Dermis microvascular lymphatic vessel endothelial cell (primary cell): Measurements from ENCODE around the gene DNAJA4. TPM values are rescaled to one million over a fixed set of nuclear protein-coding genes. Genes with fewer than 3 reads are reported as not detected.
"Not testable (repeated sequence)": the region's sequence is repeated elsewhere in the genome, so short reads cannot be mapped to it uniquely, and the experiment has no call there.

Experiments used
- DNase-seq, 2 donors: peaks; one replicate each; pipeline versions ENCODE4 v3.0.0 to v3.0.0-alpha.2; 2010; ENCODE audit warnings: low read depth in 2 of 2
- total RNA-seq: library from RNA; depleted of rRNA; stranded (reverse); fragments of >200 nt; gene quantifications from 2 replicates; pipeline ENCODE4 v1.2.1, GENCODE V29; 2014

Gene DNAJA4
- total RNA-seq, 1 donor from 2014 or later = 0.90 TPM

DNA sequence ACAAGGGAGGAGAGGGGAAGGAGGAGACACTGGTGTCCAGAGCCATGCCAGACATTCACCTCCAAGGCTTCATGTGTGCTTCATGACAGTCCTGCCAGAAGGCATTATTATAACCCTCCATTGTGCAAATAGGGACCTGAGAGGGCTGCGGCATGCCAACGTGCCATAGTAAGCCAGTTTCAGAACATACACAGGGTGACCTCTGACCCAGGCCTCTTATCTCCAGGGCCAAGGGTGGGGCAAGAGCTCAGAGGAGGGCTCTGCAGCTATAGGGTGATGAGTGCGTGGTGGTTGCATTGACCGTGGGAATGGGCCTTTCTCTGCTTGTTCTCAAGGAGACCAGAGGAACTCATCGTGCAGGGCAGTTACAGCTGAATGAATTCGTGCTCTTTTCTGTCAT lies 20.3 kb upstream of the DNAJA4 start:
- no peak for DNase-seq

DNA sequence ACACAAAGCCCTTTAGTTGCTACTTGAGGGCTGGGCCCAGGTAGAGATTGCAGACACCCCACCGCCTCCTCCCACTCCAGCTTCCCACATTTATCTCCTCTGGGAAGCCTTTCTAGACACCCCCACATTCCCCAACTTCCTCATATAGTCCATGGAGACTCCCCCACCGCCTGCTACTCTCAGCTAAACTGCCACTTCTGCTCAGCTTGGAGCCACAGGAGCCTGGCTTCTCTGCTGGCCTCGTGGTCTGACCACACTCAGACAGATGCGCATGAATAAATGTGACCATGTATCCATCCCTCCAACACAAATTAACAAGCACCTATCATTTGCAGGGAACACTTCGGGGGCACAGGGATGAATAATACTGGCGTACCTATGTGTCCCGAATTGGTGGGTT lies 19.5 kb upstream of the DNAJA4 start:
- DNase-seq = no peak

DNA sequence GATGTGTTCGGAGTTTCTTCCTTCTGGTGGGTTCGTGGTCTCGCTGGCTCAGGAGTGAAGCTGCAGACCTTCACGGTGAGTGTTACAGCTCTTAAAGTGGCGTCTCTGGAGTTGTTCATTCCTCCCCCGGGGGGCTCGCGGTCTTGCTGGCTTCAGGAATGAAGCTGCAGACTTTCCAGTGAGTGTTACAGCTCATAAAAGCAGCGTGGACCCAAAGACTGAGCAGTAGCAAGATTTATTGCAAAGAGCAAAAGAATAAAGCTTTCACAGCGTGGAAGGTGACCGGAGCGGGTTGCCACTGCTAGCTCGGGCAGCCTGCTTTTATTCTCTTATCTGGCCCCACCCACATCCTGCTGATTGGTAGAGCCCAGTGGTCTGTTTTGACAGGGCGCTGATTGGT lies 19.0 kb upstream of the DNAJA4 start:
- not testable (repeated sequence) for DNase-seq

DNA sequence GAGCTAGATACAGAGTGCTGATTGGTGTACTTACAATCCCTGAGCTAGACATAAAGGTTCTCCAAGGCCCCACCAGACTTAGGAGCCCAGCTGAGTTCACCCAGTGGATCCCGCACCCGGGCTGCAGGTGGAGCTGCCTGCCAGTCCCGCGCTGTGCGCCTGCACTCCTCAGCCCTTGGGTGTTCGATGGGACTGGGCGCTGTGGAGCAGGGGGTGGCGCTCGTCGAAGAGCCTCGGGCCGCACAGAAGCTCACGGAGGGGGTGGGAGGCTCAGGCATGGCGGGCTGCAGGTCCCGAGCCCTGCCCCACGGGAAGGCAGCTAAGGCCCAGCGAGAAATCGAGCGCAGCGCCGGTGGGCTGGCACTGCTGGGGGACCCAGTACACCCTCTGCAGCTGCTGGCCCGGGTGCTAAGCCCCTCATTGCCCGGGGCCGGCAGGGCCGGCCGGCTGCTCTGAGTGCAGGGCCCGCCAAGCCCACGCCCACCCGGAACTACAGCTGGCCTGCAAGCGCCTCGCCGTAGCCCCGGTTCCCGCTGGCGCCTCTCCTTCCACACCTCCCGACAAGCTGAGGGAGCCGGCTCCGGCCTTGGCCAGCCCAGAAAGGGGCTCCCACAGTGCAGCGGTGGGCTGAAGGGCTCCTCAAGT lies 18.3 kb upstream of the DNAJA4 start:
- DNase-seq = not testable (repeated sequence)

DNA sequence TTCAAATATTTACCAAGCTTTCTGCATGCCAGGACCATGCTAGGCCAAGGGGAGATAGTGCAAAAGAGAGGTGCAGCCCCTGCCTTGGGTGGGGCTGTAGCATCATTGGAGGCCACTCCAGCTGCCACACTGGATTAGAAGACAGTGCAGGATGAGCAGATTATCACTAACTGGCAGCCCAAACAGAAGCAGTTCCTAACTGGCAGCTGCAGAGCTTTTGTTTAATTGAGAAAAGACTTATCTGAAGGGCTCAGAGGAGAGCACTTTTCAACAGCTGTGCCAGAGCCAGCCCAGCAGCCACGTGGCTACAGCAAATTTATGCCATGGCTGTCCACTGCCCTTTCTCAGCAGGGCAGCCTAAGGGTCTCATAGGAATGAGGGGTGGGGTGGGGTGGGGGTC lies 16.5 kb upstream of the DNAJA4 start:
- DNase-seq = no peak

DNA sequence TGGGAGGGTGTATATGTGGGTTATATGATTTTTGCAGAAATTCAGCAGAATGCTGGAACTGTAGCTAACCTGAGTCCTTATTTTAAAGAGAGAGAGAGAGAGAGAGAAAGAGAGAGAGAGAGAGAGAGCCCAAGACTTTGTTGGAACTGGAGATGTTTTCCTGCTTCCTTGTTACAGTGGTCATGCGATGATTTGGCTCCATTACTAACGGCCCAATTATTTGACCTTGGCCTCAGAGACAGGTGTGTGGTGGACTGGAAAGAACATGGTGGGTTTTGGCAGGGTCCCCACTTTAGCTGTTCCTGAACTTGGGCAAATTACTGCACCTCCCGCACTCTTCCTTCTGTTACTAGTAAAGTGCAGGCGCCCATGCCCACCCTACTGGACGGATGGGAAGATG lies 15.2 kb upstream of the DNAJA4 start:
- DNase-seq = no peak

DNA sequence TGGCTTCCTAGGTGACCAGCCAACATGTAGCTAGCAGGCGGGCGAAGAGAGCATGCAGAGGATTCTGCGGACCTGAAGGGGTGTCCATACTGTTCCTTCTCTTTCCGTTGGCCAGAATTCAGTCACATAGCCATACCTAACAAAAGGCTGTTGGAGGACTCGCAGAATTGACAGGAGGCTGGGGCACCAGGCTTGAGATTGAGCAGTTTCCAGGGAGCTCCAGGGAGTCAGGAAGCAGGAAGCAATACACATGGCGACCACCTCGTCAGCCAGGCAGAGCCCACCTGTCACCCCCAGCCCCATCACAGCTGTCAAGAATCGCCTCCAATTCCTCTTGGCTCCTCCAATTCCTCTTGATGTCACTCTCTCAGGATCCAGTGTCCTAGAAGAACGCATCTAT lies 13.2 kb upstream of the DNAJA4 start:
- no peak for DNase-seq

DNA sequence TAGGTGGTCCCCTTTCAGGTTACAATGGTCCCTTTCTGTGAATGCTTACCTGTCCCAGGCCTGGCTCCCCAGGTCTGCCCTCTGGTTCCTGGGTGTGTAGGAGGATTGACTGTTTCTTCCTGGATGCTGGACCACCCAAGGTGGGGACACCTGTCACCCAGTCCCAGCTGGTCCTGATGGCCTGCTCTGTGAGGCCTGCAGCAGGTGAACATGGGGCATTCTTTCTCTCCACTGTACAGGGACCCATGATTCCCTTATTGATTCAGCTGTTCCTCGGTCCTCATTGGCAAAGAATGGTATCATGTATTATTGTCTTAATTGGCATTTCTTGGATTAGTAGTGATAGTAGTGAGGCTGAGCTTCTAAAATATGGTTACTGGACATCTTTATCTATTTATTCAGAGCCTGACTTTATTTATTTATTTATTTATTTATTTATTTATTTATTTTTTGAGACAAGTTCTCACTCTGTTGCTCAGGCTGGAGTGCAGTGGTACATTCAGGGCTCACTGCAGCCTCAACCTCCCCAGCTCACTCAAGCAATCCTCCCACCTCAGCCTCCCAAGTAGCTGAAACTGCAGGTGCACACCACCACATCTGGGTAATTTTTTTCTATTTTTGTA lies 8.8 kb upstream of the DNAJA4 start:
- DNase-seq = no peak

DNA sequence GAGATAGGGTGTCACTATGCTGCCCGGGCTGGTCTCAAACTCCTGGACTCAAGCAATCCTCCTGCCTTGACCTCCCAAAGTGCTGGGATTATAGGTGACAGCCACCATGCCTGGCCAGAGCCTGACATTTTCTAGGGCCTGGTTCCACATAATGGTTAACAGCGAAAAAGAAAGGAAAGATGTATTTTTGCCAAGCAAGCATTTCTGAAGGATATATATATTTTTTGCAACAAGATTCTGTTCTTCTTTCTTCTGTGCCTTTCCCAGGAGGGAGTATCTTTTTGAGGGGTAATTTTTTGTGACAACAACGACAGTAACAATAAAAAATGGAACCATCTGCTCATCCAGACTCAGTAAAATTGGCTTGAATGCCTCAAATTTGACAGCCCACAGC lies 8.3 kb upstream of the DNAJA4 start:
- DNase-seq = no peak

DNA sequence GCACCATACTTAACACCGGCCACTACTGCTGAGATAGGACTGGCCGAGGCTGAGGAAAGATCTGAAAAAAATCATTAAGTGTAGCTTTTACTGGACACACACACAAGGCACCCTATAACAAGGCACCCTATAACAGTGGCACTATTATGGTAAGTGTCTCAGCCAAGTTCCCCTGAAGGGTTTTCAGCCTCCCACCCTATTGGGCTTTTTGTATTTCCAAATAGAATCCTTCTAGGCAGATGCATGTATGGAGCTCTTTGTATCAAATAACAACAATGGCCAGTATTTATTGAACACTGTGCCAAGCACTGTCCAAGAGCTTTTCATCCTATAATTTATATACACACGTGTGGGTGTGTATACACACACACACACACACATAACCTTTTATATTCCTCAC lies 6.7 kb upstream of the DNAJA4 start:
- DNase-seq = no peak

DNA sequence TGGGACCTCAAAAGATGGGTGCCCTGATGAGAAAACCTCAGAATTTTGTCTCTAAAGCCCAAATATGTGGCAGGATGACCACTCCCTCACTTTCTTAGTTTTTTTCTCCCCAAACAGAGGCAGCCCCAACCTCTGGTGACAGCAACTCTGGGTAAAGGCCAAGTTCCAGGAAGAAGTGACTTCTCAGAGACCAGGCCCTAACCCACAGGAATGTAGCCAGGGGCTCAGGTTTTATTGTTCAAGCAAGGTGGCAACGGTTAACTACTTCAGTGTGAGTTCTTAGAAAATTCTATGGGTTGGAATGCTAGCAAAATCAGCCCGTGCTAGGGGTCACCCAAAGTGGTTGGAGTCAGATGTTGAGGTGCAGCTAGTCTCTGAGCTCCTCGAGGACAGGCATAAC lies 5.1 kb upstream of the DNAJA4 start:
- no peak for DNase-seq

DNA sequence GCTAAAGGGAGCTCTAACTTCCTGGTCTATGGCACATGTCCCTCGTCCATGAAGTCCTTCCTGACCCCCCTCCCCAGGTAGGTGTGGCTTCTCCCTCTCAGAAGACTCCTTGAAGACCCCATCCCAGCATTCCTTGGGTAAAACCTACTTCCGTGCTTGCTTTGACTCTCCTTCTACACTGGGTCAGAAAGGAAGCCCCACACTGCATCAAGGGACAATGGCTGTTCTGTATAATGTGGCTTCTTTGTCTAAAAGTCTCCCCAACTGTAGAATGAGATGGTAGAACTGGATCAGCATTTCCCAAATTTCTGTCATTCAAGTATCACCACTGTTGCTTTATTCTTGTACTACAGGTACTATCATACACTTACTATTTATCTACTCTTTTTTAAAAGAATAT lies 3.9 kb upstream of the DNAJA4 start:
- no peak for DNase-seq

DNA sequence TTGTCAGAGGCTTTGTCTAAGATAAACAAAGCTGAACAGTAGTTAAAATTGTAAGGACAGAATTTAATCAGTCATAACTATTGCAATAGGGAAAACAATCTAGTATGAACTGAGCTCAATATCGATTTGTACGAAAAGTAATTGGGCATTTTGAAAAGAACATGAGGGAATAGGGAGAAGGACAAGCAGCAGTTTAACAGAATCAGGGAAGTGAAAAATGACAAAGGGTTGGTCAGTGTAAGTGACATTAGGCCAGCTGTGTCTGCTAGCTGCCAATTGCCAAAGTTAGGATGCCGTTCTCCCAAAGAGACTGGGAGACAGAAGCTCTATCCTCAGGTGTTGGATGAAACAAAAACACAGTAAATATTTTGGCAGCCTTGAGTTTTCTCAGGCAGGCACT lies 3.3 kb upstream of the DNAJA4 start:
- DNase-seq = no peak

DNA sequence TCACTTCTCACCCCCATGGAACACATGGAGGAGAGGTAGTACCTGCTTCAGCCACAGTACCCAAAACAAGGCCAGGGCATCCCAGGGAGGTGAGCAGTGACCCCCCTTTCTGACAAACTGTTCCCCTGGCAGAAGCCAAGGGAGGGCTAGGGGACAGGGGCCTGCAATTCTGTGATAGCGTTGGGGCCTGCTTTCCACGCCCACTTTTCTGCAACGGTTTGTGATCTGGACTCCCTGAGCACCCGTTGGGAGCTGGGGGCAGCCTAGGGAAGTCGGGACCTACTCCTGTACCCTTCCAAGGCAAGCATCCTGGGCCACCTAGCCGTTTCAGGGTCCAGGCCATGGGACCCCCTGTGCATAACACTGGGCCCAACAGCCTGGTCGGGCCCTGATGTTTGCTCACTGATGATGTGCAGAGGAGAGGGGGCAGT lies 996 bp upstream of the DNAJA4 start:
- DNase-seq = no peak

DNA sequence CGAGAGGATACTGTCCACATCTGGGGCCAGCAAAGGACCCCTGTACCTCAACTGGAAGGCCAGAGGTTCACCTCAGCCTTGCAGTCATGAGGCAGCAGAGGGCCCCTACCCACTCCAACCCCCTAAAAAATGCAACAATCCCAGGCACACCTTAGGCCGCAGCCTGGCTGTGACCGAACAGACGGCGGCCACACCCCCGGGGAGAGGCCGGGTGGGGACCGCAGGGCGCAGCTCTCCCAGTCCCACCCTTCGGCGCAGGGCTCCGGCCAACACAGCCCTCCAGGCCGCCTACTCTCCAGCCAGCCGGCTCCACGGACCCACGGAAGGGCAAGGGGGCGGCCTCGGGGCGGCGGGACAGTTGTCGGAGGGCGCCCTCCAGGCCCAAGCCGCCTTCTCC lies 457 bp upstream of the DNAJA4 start:
- DNase-seq = no peak

DNA sequence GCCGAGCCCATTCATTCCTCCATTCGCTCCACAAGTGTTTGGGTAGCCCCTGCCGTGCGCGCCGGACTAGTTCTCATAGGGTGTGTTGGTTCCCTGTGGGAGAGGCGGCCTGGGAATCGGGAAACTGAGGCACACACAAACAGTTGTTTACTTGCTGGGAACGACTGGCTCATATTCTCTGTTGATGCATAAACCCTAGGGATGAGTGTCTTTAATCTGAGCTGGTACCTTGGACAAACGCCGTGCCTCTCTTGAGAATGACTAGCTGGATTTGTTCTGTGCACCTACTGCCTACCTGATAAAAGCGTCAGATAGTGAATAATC lies 737 bp downstream of the DNAJA4 start:
- DNase-seq = no peak

DNA sequence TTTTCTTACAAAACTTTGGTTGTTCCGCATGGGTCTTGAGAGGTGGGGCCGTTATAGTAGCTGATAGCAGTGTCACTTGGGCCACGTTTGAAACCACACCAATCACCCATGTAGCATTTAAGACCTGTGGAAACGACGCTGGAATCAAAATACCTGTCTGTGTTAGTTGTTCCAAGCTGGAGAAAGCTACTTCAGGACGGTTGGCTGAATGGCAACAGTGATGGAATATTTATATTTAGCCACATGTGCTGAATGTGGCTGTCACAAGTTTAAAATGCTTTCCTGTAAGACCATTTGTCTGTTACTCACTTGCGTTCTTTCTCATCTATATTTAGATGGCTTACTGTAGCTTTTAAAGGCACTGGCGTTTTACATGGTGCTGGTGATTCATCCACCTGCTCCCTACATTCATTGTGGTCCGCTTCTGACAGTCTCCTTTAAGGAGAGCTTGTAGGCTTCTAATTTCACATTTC lies 1.4 kb downstream of the DNAJA4 start:
- DNase-seq = peak in 1 of 2 donors; percentile 31

DNA sequence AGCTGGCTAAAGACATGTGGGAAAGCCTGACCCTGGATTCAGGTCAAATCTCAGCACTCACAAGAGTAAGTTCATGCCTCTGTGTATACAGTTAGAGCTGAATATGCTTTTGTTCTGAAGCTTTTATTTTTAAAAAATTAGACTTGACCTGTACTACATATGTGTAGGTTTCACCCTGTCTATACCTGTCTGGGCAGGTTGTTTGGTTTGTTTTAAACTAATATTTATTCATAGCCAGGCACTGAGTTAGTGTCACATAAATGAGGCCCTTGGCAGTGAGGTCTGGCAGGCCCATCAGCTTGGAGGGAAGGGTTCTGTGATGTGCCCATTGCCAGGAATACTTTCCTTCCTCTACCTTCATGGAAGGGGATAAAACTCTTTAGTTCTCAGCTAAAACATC lies 1.9 kb downstream of the DNAJA4 start:
- DNase-seq = no peak

DNA sequence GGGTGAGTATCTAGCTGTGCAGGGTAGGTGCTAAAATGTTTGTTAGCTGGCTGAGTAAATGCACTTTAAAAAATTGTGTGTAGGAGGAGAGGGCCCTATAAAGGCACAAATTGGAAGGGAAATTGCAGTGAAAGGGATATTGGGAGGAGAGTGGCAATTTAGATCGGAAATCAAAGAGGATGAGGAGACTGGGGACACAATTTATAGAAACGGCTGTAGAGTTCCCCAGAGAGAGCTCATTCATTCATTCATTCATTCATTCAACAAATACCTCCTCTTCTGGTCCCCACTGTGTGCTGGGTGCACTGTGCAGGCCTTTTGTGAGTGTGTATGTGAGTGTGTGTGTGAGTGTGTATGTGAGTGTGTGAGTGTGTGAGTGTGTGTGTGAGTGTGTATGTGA lies 2.4 kb downstream of the DNAJA4 start:
- no peak for DNase-seq

DNA sequence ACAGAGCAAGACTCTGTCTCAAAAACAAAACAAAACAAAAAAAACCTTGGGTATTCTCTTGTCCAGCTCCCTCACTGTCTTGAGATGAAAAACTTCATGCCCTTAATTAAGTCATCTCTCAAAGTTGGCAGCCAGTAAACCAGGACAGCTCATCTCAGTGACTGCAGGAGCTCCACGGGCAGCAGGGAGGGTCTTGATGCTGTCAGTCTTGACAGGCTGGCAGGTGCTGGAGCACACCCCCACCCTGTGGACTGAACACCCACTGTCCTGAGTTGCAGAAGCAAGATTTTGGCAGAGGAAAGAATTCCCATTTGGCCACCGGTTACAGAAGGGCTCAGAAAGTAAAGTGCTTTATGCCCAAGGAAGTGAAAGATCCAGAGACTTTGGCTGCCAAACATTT lies 8.0 kb downstream of the DNAJA4 start:
- no peak for DNase-seq

DNA sequence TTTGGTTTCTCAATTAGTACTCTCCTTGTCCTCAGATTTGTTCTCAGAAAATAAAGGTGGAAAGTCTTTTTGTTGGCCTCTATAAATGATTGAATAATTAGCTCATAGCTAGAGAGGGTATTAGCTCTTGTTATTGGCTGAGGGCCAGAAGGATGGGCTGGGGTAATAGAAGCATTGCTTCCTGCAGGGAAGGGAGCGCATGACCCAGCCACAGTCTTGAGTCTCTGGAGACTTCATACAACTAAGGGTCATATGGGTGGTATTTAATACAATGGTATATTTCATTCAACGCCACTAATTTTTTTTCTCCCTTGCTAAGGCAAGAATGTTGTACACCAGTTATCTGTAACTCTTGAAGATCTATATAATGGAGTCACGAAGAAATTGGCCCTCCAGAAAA lies 8.4 kb downstream of the DNAJA4 start:
- DNase-seq = no peak

DNA sequence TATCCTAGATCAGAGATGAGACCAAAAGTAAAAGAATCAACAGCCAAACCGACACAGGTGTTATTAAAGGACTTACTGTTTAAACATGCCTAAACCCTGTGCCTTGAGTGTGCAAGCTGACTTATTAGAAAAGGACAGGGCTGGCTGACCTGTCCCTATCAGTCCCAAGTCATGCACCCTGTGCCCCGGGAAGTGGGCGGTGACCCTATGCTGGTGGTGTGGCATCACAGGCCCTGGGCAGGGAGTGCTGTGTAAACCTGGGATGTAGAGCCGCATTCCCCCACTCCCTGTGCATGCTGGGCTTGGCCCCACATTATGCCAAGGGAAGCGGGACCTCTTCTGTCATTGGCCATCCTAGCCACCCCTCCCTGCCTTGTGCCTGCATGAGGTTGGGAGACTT lies 10.6 kb downstream of the DNAJA4 start:
- no peak for DNase-seq

DNA sequence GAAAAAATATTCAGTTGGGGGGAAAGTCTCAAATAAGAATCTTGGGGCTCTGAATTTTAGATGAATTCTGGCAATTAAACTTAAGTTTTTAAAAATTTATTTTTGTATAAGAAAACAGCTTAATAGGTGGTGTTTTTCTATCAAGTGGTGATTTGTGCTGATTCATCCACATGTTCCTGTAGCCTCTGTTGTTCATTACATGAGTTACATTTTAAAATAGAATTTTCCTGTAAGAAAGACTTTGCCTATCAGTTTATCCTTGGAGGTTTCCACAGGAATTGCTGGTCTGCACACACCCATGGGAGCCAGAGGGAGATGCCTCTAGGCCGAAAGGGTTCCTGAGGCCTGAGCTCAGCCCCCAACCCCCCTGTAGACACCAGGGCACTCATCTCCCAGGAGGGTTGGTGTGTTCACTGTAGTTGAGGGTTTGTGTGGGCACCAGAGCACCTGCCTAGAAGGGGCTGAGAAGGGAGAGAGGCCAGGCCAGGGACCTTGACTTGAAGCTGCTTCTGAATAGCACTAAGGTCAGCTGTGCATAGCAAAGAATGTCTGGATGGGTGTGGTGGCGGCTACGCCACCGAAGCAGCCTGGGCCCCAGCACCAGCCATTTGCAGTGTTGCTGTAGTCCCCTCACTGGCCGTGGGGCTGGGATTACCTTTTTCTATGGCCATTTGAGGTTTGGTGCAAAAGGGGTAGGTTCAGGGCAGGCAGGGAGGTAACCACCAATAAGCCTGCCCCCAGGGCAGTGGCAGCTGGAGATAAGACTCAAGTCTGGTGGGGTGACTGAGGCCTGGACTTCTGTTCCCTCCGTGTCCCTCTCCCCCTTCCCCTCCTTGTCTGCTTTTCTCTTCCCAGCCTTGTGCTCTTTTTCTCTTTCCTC lies 11.9 kb downstream of the DNAJA4 start:
- no peak for DNase-seq
